ENCODE results near the gene GRIP2.

GRIP2 gene

GRCh38 chr3:14561051-14561960 is 21.2 kb upstream of the GRIP2 start:
- DNase-seq (ENCODE audit: low read depth in 2 of 2) = no peak

GRCh38 chr3:14560110-14560509 is 20.0 kb upstream of the GRIP2 start:
- DNase-seq (ENCODE audit: low read depth in 2 of 2) = no peak

- DNase-seq (ENCODE audit: low read depth in 2 of 2) = no peak
Measured at GRCh38 chr3:14558029-14558428, 17.9 kb upstream of the GRIP2 start.

- no peak for DNase-seq (ENCODE audit: low read depth in 2 of 2)
Measured at GRCh38 chr3:14555835-14556234, 15.7 kb upstream of the GRIP2 start.

GRCh38 chr3:14554715-14555114 is 14.6 kb upstream of the GRIP2 start:
- DNase-seq (ENCODE audit: low read depth in 2 of 2) = no peak

- no peak for DNase-seq (ENCODE audit: low read depth in 2 of 2)
Measured at GRCh38 chr3:14553871-14554270, 13.7 kb upstream of the GRIP2 start.

GRCh38 chr3:14552717-14553116 is 12.6 kb upstream of the GRIP2 start:
- DNase-seq (ENCODE audit: low read depth in 2 of 2) = no peak

GRCh38 chr3:14552041-14552648 is 12.0 kb upstream of the GRIP2 start:
- no peak for DNase-seq (ENCODE audit: low read depth in 2 of 2)

- no peak for DNase-seq (ENCODE audit: low read depth in 2 of 2)
Measured at GRCh38 chr3:14550651-14551611, 10.8 kb upstream of the GRIP2 start.

GRCh38 chr3:14550181-14550580 is 10.0 kb upstream of the GRIP2 start:
- no peak for DNase-seq (ENCODE audit: low read depth in 2 of 2)

- DNase-seq (ENCODE audit: low read depth in 2 of 2) = no peak
Measured at GRCh38 chr3:14549256-14549919, 9.2 kb upstream of the GRIP2 start.

GRCh38 chr3:14548321-14548729 is 8.2 kb upstream of the GRIP2 start:
- DNase-seq (ENCODE audit: low read depth in 2 of 2) = peak in 1 of 2 donors; percentile 5

GRCh38 chr3:14547693-14548092 is 7.6 kb upstream of the GRIP2 start:
- DNase-seq (ENCODE audit: low read depth in 2 of 2) = no peak

- no peak for DNase-seq (ENCODE audit: low read depth in 2 of 2)
Measured at GRCh38 chr3:14546041-14546440, 5.9 kb upstream of the GRIP2 start.

GRCh38 chr3:14545251-14545635 is 5.1 kb upstream of the GRIP2 start:
- DNase-seq (ENCODE audit: low read depth in 2 of 2) = no peak

- DNase-seq (ENCODE audit: low read depth in 2 of 2) = no peak
Measured at GRCh38 chr3:14544282-14545250, 4.4 kb upstream of the GRIP2 start.

GRCh38 chr3:14543446-14543845 is 3.3 kb upstream of the GRIP2 start:
- no peak for DNase-seq (ENCODE audit: low read depth in 2 of 2)

GRCh38 chr3:14542656-14543055 is 2.5 kb upstream of the GRIP2 start:
- DNase-seq (ENCODE audit: low read depth in 2 of 2) = no peak

- DNase-seq (ENCODE audit: low read depth in 2 of 2) = no peak
Measured at GRCh38 chr3:14541646-14542045, 1.5 kb upstream of the GRIP2 start.

GRCh38 chr3:14540821-14541385 is 761 bp upstream of the GRIP2 start:
- DNase-seq (ENCODE audit: low read depth in 2 of 2) = no peak

Measured in stimulated activated CD8-positive, alpha-beta memory T cell treated with anti-CD3 and anti-CD28 coated beads, Interleukin-2, amount 100 ng/mL, for 1 hour (primary cell).